Fibroblast of skin of scalp (primary cell): Measurements from ENCODE around the gene MUC6.

Source experiments
- DNase-seq: peaks from one replicate; pipeline ENCODE4 v3.0.0-alpha.2; 2013

MUC6 gene

DNA sequence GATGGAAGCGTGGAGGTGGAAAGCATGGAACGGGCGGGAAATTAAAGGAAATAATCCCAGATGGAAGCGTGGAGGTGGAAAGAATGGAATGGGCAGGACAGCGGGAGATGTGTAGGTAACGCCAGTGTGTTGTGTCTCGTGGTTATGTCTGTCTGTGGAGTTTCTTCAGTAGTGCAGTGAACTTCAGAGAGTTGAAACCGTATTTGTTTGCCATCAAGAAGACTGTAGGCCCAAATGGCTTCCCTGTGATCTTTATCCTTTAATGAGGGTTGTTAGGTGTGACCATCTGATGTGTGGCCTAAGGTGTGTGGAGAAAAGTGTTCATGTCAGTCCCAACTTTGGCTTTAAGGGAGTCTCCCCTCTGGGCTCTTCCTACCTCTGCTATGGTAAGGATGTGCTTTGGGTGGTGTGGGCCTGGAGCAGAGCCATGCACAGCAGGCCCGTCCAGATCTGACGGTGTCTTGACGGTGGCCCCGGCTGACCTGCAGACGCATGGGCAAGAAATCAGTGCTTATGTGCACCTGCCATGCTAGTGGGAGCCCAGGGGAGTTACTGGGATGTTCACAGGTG is 71.2 kb downstream of the MUC6 start:
- no peak for DNase-seq

GRCh38 chr11:963852-964251 is 72.7 kb downstream of the MUC6 start:
- no peak for DNase-seq
